HCT116 (cell line): ENCODE results near the gene EMILIN1. TPM values are rescaled to one million over a fixed set of nuclear protein-coding genes. Genes with fewer than 3 reads are reported as not detected.

ENCODE experiments used
- ATAC-seq: fragments of 200-7000 bp; cut with Tn5 transposase; 2 replicates; pipeline ENCODE4 v1.9.1; 2020; ENCODE audit warnings: mild to moderate bottlenecking, moderate library complexity
- BruUV-seq: library from RNA; stranded (reverse); fragments of 400-500 nt; replicated peaks from 2 replicates; lab custom pipeline; 2021; lab: Mats Ljungman, UMichigan
- CTCF ChIA-PET: fragments of 300-600 bp; sonication (Branson Sonifier 250); formaldehyde crosslinking; loops from one replicate; lab custom pipeline; 2021; ENCODE audit warnings: antibody characterized with exemption; lab: Charles Lee
- POLR2A ChIA-PET: fragments of 300-600, 350-600 bp; sonication (Branson Sonifier 250); formaldehyde crosslinking; loops from one replicate; lab custom pipeline; 2021; ENCODE audit warnings: antibody characterized with exemption; lab: Charles Lee
- RAD21 ChIA-PET, 2 experiments: fragments of 300-600 bp; sonication (Branson Sonifier 250); formaldehyde crosslinking; loops; one replicate each; lab custom pipeline; 2023; ENCODE audit warnings: low total read pairs in 2 of 2; ENCODE audit not compliant: uncharacterized antibody in 2 of 2, unreplicated experiment in 2 of 2, low non-redundant PET in 1 of 2; lab: Charles Lee
- DNase-seq: peaks from one replicate; pipeline ENCODE4 v3.0.0-alpha.2; 2010; ENCODE audit warnings: low read depth, low spot score
- H2AFZ ChIP-seq: fragments of 200-600 bp; shearing (Covaris generic), sonication (generic); 2 replicates; pipeline ENCODE4 v1.6.1; 2017; ENCODE audit warnings: low read depth, mixed run types, mixed read lengths, antibody characterized with exemption, low read length; ENCODE audit not compliant: poor library complexity, severe bottlenecking
- H3K27ac ChIP-seq: 2 replicates; pipeline ENCODE4 v1.5.1; 2012; ENCODE audit warnings: low read depth, low read length
- H3K27me3 ChIP-seq: fragments of 200-600 bp; sonication (generic); 2 replicates; pipeline ENCODE4 v1.6.1; 2016; ENCODE audit warnings: mixed run types, low read length, mixed read lengths; ENCODE audit not compliant: insufficient read depth
- H3K36me3 ChIP-seq, 2 experiments: fragments of 200-500 bp in 1 of 2; fragments of 200-600 bp in 1 of 2; sonication (Bioruptor generic) in 1 of 2; sonication (generic) in 1 of 2; 2 replicates each; pipeline versions ENCODE4 v1.5.1 to v1.6.1; 2014 to 2016; ENCODE audit warnings: low read length in 2 of 2, inconsistent platforms in 1 of 2, mixed read lengths in 1 of 2, mixed run types in 1 of 2; ENCODE audit not compliant: insufficient read depth in 2 of 2, control insufficient read depth in 1 of 2
- H3K4me1 ChIP-seq, 2 experiments: fragments of 200-600 bp in 1 of 2; sonication (generic) in 1 of 2; 2 replicates each; pipeline versions ENCODE4 v1.5.1 to v1.6.1; 2012 to 2017; ENCODE audit warnings: low read length in 2 of 2, inconsistent platforms in 1 of 2, mild to moderate bottlenecking in 1 of 2, mixed read lengths in 1 of 2, mixed run types in 1 of 2, moderate library complexity in 1 of 2; ENCODE audit not compliant: insufficient read depth in 2 of 2, control insufficient read depth in 1 of 2
- H3K4me2 ChIP-seq: fragments of 200-600 bp; sonication (generic); 2 replicates; pipeline ENCODE4 v1.6.1; 2017; ENCODE audit warnings: mixed run types, low read length, mixed read lengths
- H3K4me3 ChIP-seq, 2 experiments: fragments of 200-600 bp in 1 of 2; sonication (generic) in 1 of 2; replicated peaks in 1 of 2; 2 replicates each; pipeline ENCODE4 v1.5.1; 2011 to 2016; ENCODE audit warnings: low read length in 2 of 2, control low read depth in 1 of 2, low read depth in 1 of 2, mild to moderate bottlenecking in 1 of 2, mixed read lengths in 1 of 2, mixed run types in 1 of 2
- H3K79me2 ChIP-seq: fragments of 200-600 bp; sonication (generic); 2 replicates; pipeline ENCODE4 v1.6.1; 2017; ENCODE audit warnings: mild to moderate bottlenecking, mixed run types, low read length, moderate library complexity, mixed read lengths; ENCODE audit not compliant: insufficient read depth
- H3K9ac ChIP-seq: fragments of 200-600 bp; sonication (generic); 2 replicates; pipeline ENCODE4 v1.6.1; 2016; ENCODE audit warnings: low read length, mixed read lengths
- H3K9me2 ChIP-seq: fragments of 200-600 bp; sonication (generic), shearing (Covaris generic); 2 replicates; pipeline ENCODE4 v1.6.1; 2017; ENCODE audit warnings: mixed run types, mild to moderate bottlenecking, moderate library complexity; ENCODE audit not compliant: insufficient read depth
- H3K9me3 ChIP-seq, 2 experiments: fragments of 200-500 bp in 1 of 2; fragments of 200-600 bp in 1 of 2; sonication (Bioruptor generic) in 1 of 2; sonication (generic) in 1 of 2; 2 replicates each; pipeline ENCODE4 v1.6.1; 2014 to 2017; ENCODE audit warnings: low read length in 2 of 2, mixed read lengths in 2 of 2, inconsistent platforms in 1 of 2, low read depth in 1 of 2, mild to moderate bottlenecking in 1 of 2, mixed run types in 1 of 2, moderate library complexity in 1 of 2; ENCODE audit not compliant: control insufficient read depth in 1 of 2, insufficient read depth in 1 of 2
- H4K20me1 ChIP-seq: fragments of 200-600 bp; sonication (generic), shearing (Covaris generic); 2 replicates; pipeline ENCODE4 v1.6.1; 2017; ENCODE audit warnings: mixed run types, mild to moderate bottlenecking, moderate library complexity; ENCODE audit not compliant: insufficient read depth
- CBX3 ChIP-seq: IDR thresholded peaks from 2 replicates; pipeline ENCODE4 v1.6.1; 2012; ENCODE audit warnings: low read depth
- CEBPB ChIP-seq: IDR thresholded peaks from 2 replicates; pipeline ENCODE4 v1.6.1; 2012; ENCODE audit warnings: low read depth
- ELF1 ChIP-seq: IDR thresholded peaks from 2 replicates; pipeline ENCODE4 v1.6.1; 2012; ENCODE audit warnings: low read depth, borderline replicate concordance
- EZH2 ChIP-seq: fragments of 200-600 bp; sonication (generic); IDR thresholded peaks from 2 replicates; pipeline ENCODE4 v1.6.1; 2017; ENCODE audit warnings: antibody characterized with exemption, mixed run types
- FOSL1 ChIP-seq: IDR thresholded peaks from 2 replicates; pipeline ENCODE4 v1.6.1; 2012; ENCODE audit warnings: low read depth
- JUND ChIP-seq: IDR thresholded peaks from 2 replicates; pipeline ENCODE4 v1.6.1; 2012
- POLR2A ChIP-seq: IDR thresholded peaks from 2 replicates; pipeline ENCODE4 v1.7.0; 2011; ENCODE audit warnings: borderline replicate concordance; ENCODE audit not compliant: insufficient read depth, insufficient read length; ENCODE audit errors: extremely low read depth
- POLR2AphosphoS5 ChIP-seq: IDR thresholded peaks from 2 replicates; pipeline ENCODE4 v1.6.1; 2011; ENCODE audit warnings: mild to moderate bottlenecking, low read depth, low read length, moderate library complexity
- RAD21 ChIP-seq: IDR thresholded peaks from 2 replicates; pipeline ENCODE4 v1.6.1; 2012; ENCODE audit warnings: low read depth, mild to moderate bottlenecking
- SP1 ChIP-seq: IDR thresholded peaks from 2 replicates; pipeline ENCODE4 v1.6.1; 2012; ENCODE audit warnings: low read depth
- SRF ChIP-seq: IDR thresholded peaks from 2 replicates; pipeline ENCODE4 v1.6.1; 2012; ENCODE audit warnings: low read depth
- YY1 ChIP-seq: IDR thresholded peaks from 2 replicates; pipeline ENCODE4 v1.6.1; 2011; ENCODE audit warnings: low read length, low read depth, moderate library complexity, mild to moderate bottlenecking; ENCODE audit not compliant: insufficient replicate concordance; ENCODE audit errors: extremely low read depth
- ZFX ChIP-seq: fragments of 450-650 bp; IDR thresholded peaks from 2 replicates; pipeline ENCODE4 v1.6.1; 2017
- ZNF274 ChIP-seq: fragments of 200-500 bp; sonication (Bioruptor generic); IDR thresholded peaks from 2 replicates; pipeline ENCODE4 v1.6.1; 2014; ENCODE audit warnings: mild to moderate bottlenecking, low read depth, low read length, inconsistent platforms
- intact Hi-C: fragments of 100-400 bp; cut with micrococcal nuclease; formaldehyde crosslinking; loops from 2 replicates; pipeline ENCODE4 v1.10.0; 2022
- total RNA-seq: library from RNA; stranded (reverse); gene quantifications from one replicate; pipeline ENCODE4 v1.2.1, GENCODE V29; 2021; ENCODE audit not compliant: unreplicated experiment
- TF ChIP-seq, protein P1 (sequence below): IDR thresholded peaks from 2 replicates; pipeline ENCODE4 v1.6.1; 2011; ENCODE audit warnings: mild to moderate bottlenecking, low read length, moderate library complexity; ENCODE audit not compliant: insufficient replicate concordance; ENCODE audit errors: extremely low read depth
- TF ChIP-seq, protein P2 (sequence below): IDR thresholded peaks from 2 replicates; pipeline ENCODE4 v1.6.1; 2012
- TF ChIP-seq, protein P3 (sequence below), 3 experiments: fragments of 200-600 bp in 1 of 3; sonication (generic) in 1 of 3; IDR thresholded peaks in 2 of 3; conservative IDR thresholded peaks in 1 of 3; 2 replicates each; pipeline ENCODE4 v1.5.1; 2012 to 2017; ENCODE audit warnings: low read depth in 2 of 3, low read length in 2 of 3, antibody characterized with exemption in 1 of 3, borderline replicate concordance in 1 of 3, control low read depth in 1 of 3, mild to moderate bottlenecking in 1 of 3, mixed read lengths in 1 of 3, mixed run types in 1 of 3, moderate library complexity in 1 of 3; ENCODE audit not compliant: insufficient read depth in 1 of 3
- TF ChIP-seq, protein P4 (sequence below): IDR thresholded peaks from 2 replicates; pipeline ENCODE4 v1.6.1; 2012; ENCODE audit warnings: low read depth

Gene EMILIN1
- total RNA-seq, 1 experiment from 2014 or later, result 0.59 TPM

DNA sequence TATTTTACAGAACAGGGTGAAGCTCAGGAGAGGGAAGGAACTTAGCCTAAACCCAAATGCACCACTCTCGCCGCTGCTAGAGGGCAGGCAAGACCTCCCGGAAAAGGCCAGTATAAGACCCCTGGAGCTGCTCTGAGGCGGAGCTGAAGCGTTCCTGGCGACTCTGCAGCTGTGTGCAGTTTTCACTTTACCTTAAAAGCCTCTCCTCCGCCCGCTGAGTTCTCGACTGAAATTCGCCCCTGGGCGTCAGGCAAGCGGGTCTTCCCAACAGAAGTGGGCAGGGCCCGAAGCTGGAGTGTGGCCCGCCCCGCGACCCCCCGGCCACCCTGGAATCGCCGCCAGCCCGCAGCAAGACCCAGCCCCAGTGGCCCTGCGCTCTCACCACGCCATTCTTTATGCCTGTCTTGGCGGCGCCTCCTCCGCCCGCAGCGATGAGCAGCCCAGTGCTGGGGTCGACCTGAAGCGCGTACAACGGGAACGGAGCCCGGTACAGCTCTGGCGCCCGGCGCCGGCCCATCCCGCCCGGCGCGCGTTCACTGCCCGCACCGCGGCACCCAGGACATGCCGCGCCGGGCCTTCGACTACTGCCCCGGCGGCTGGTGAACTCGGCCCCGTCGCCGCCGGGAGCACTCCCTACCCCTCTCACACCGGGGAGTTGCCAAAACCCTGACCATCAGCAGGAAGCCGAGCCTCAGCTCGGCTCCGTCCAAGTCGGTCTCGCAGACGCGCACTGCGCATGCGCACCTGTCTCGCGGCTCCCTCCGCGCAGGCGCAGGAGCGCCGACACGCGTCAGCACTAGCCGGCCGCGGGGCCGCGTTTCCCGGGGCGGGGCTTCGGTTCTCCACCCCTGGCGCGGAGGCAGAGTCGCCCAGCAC lies 55.7 kb downstream of the EMILIN1 start, which contains the start of gene PREB:
PREB (minus strand) TSS at position 732 of the 876 bp plus-strand sequence; CDS start at position 517, 215 bp downstream.
- peak within 1 kb of the TSS; percentile 96 to 99 for H3K4me3 ChIP-seq
- intact Hi-C loops, result no loop called here
- H3K9me2 ChIP-seq, result no peaks in the 10 kb centered on the region
- ChIA-PET POLR2A (interaction anchor here (1.0 kb wide), 1 partner anchor 131 kb away, joined by 3 read pairs; no protein-coding TSS in a partner anchor), RAD21 (no interaction called here), CTCF (interaction anchor here (0.9 to 1.6 kb wide), 3 partner anchors 36 to 169 kb away, joined by 3 to 7 read pairs (median 5); no protein-coding TSS in a partner anchor)
- peak within 1 kb of the TSS; percentile 97 for H3K9ac ChIP-seq
- DNase-seq (peak; percentile 87), ATAC-seq (peak; percentile 98)
- peaks cover 14 to 20% of the 10 kb centered on the region in 2 experiments; a peak in 3 of 4 replicates for H3K36me3 ChIP-seq
- BruUV-seq, result no TSS peak
- peak within 1 kb of the TSS; percentile 71 for H2AFZ ChIP-seq
- H3K27ac ChIP-seq, result peak within 1 kb of the TSS; percentile 81
- no peaks in the 10 kb centered on the region for H4K20me1 ChIP-seq
- peak within 1 kb of the TSS; percentile 95 for H3K4me2 ChIP-seq
- H3K4me1 ChIP-seq, result peaks cover 4 to 19% of the 10 kb centered on the region in 2 experiments; a peak in 3 of 4 replicates
- H3K79me2 ChIP-seq, result peaks cover 20% of the 10 kb centered on the region
- no peaks in the 10 kb centered on the region for H3K9me3 ChIP-seq
- H3K27me3 ChIP-seq, result no peaks in the 10 kb centered on the region
- no peak for TF ChIP-seq EZH2
- TF ChIP-seq, protein P1, sequence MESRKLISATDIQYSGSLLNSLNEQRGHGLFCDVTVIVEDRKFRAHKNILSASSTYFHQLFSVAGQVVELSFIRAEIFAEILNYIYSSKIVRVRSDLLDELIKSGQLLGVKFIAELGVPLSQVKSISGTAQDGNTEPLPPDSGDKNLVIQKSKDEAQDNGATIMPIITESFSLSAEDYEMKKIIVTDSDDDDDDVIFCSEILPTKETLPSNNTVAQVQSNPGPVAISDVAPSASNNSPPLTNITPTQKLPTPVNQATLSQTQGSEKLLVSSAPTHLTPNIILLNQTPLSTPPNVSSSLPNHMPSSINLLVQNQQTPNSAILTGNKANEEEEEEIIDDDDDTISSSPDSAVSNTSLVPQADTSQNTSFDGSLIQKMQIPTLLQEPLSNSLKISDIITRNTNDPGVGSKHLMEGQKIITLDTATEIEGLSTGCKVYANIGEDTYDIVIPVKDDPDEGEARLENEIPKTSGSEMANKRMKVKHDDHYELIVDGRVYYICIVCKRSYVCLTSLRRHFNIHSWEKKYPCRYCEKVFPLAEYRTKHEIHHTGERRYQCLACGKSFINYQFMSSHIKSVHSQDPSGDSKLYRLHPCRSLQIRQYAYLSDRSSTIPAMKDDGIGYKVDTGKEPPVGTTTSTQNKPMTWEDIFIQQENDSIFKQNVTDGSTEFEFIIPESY, result no peak
- TF ChIP-seq, protein P2, sequence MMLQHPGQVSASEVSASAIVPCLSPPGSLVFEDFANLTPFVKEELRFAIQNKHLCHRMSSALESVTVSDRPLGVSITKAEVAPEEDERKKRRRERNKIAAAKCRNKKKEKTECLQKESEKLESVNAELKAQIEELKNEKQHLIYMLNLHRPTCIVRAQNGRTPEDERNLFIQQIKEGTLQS, result no peak
- TF ChIP-seq, protein P3, sequence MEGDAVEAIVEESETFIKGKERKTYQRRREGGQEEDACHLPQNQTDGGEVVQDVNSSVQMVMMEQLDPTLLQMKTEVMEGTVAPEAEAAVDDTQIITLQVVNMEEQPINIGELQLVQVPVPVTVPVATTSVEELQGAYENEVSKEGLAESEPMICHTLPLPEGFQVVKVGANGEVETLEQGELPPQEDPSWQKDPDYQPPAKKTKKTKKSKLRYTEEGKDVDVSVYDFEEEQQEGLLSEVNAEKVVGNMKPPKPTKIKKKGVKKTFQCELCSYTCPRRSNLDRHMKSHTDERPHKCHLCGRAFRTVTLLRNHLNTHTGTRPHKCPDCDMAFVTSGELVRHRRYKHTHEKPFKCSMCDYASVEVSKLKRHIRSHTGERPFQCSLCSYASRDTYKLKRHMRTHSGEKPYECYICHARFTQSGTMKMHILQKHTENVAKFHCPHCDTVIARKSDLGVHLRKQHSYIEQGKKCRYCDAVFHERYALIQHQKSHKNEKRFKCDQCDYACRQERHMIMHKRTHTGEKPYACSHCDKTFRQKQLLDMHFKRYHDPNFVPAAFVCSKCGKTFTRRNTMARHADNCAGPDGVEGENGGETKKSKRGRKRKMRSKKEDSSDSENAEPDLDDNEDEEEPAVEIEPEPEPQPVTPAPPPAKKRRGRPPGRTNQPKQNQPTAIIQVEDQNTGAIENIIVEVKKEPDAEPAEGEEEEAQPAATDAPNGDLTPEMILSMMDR (IDR thresholded peaks at IDR 0.05 in 2 of 3, conservative IDR thresholded peaks at IDR 0.05 in 1 of 3; ENCODE audit: borderline replicate concordance in 1 of 3, insufficient read depth in 1 of 3, low read depth in 2 of 3, low read length in 2 of 3), result peak in 1 of 3 experiments; percentile 21; a peak in 1 of 6 replicates
- TF ChIP-seq YY1, result no peak
- no peak for TF ChIP-seq SP1
- no peak for TF ChIP-seq CEBPB
- no peak for TF ChIP-seq SRF
- TF ChIP-seq ELF1, result no peak
- peak; percentile 96 for TF ChIP-seq POLR2AphosphoS5
- peak; percentile 67 for TF ChIP-seq POLR2A
- TF ChIP-seq CBX3, result no peak
- no peak for TF ChIP-seq ZNF274
- no peak for TF ChIP-seq FOSL1
- TF ChIP-seq, protein P4, sequence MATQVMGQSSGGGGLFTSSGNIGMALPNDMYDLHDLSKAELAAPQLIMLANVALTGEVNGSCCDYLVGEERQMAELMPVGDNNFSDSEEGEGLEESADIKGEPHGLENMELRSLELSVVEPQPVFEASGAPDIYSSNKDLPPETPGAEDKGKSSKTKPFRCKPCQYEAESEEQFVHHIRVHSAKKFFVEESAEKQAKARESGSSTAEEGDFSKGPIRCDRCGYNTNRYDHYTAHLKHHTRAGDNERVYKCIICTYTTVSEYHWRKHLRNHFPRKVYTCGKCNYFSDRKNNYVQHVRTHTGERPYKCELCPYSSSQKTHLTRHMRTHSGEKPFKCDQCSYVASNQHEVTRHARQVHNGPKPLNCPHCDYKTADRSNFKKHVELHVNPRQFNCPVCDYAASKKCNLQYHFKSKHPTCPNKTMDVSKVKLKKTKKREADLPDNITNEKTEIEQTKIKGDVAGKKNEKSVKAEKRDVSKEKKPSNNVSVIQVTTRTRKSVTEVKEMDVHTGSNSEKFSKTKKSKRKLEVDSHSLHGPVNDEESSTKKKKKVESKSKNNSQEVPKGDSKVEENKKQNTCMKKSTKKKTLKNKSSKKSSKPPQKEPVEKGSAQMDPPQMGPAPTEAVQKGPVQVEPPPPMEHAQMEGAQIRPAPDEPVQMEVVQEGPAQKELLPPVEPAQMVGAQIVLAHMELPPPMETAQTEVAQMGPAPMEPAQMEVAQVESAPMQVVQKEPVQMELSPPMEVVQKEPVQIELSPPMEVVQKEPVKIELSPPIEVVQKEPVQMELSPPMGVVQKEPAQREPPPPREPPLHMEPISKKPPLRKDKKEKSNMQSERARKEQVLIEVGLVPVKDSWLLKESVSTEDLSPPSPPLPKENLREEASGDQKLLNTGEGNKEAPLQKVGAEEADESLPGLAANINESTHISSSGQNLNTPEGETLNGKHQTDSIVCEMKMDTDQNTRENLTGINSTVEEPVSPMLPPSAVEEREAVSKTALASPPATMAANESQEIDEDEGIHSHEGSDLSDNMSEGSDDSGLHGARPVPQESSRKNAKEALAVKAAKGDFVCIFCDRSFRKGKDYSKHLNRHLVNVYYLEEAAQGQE, result no peak
- TF ChIP-seq JUND, result no peak
- TF ChIP-seq RAD21, result no peak
- TF ChIP-seq ZFX, result peak; percentile 65; the same call in 1 of the 2 replicates
